ENCODE results near the gene IMMP2L. TPM values are rescaled to one million over a fixed set of nuclear protein-coding genes. Genes with fewer than 3 reads are reported as not detected.

IMMP2L gene
- total and polyA plus RNA-seq, 4 experiments from 2014 or later = 23.5 to 32.2 (median 29.5) TPM

DNA sequence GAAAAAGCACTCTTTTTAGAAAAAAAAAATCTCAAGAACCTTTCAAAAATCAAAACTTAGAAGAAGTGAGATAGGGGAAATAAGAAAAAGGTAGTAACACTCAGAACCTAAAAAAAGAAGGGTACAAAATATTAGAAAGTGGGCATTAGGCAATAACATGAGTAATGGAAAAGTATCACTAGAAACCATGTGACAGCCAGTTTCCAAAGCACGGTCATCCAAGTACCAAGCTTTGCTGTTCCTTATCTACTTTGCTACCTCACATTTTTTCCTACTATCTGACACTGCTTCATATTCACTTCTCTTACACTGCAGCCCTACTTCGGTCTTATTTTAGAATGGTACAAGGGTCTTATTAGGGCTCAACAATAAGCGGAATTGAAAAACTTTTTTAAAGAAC lies 30.3 kb downstream of the IMMP2L start:
- POLR2A ChIA-PET (ENCODE audit: partially characterized antibody) = interaction anchor here (0.9 kb wide), 1 partner anchor 30 kb away, joined by 4 read pairs; the partner anchor contains the start of gene IMMP2L
- intact Hi-C loops (cut with micrococcal nuclease) = no loop called here
- Histone ChIP-seq H3K4me3 (ENCODE audit: low read length in 2 of 2) (no peak overlapping the region), H3K36me3 (ENCODE audit: insufficient read depth, low read length) (no peaks in the 10 kb centered on the region), H3K4me1 (ENCODE audit: insufficient read depth, low read length) (peaks cover 10% of the 10 kb centered on the region), H3K9me3 (ENCODE audit: control insufficient read depth in 1 of 2, low read length in 2 of 2) (no peaks in the 10 kb centered on the region), H3K27me3 (ENCODE audit: insufficient read depth, low read length) (no peaks in the 10 kb centered on the region), H3K27ac (ENCODE audit: low read depth, low read length) (no peak overlapping the region)
- Mint-ChIP-seq H3K9me3 (no peaks in the 10 kb centered on the region), H3K4me3 (no peak overlapping the region), H3K27me3 (no peaks in the 10 kb centered on the region), H3K4me1 (peaks cover 6 to 15% (median 8%) of the 10 kb centered on the region in 4 donors), H3K36me3 (peaks cover 3 to 17% of the 10 kb centered on the region in 2 donors), H3K27ac (no peak overlapping the region)
- DNase-seq = no peak
- CTCF ChIA-PET (ENCODE audit: partially characterized antibody) = no interaction called here

DNA sequence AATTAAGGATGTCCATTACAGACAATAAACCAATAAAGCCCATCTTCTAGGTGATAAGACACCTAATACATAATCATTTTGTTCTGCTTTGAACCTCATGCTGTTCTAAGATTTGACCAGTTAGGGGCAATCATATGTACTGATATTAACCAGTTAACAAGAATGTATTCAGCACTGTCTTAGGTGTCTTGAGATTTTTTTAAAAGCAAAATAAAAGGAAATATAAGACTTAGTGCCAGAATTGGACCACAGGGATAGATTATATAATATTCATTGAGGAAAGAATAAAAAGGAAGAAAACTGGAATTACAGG lies 32.0 kb downstream of the IMMP2L start:
- peaks cover 7 to 19% (median 12%) of the 10 kb centered on the region in 4 donors for H3K4me1 Mint-ChIP-seq
- no peaks in the 10 kb centered on the region for H3K9me3 ChIP-seq (ENCODE audit: control insufficient read depth in 1 of 2, low read length in 2 of 2)
- ChIA-PET POLR2A (ENCODE audit: partially characterized antibody) (no interaction called here), CTCF (ENCODE audit: partially characterized antibody) (no interaction called here)
- no peaks in the 10 kb centered on the region for H3K36me3 ChIP-seq (ENCODE audit: insufficient read depth, low read length)
- no peak overlapping the region for H3K4me3 Mint-ChIP-seq
- DNase-seq = no peak
- H3K9me3 Mint-ChIP-seq = no peaks in the 10 kb centered on the region
- H3K27ac Mint-ChIP-seq = peak overlapping the region in 1 of 7 donors; percentile 6
- peaks cover 10% of the 10 kb centered on the region for H3K4me1 ChIP-seq (ENCODE audit: insufficient read depth, low read length)
- H3K27me3 Mint-ChIP-seq = no peaks in the 10 kb centered on the region
- no peak overlapping the region for H3K27ac ChIP-seq (ENCODE audit: low read depth, low read length)
- H3K36me3 Mint-ChIP-seq = peaks cover 1 to 22% of the 10 kb centered on the region in 2 donors
- H3K4me3 ChIP-seq (ENCODE audit: low read length in 2 of 2) = no peak overlapping the region
- intact Hi-C loops (cut with micrococcal nuclease) = no loop called here
- no peaks in the 10 kb centered on the region for H3K27me3 ChIP-seq (ENCODE audit: insufficient read depth, low read length)

DNA sequence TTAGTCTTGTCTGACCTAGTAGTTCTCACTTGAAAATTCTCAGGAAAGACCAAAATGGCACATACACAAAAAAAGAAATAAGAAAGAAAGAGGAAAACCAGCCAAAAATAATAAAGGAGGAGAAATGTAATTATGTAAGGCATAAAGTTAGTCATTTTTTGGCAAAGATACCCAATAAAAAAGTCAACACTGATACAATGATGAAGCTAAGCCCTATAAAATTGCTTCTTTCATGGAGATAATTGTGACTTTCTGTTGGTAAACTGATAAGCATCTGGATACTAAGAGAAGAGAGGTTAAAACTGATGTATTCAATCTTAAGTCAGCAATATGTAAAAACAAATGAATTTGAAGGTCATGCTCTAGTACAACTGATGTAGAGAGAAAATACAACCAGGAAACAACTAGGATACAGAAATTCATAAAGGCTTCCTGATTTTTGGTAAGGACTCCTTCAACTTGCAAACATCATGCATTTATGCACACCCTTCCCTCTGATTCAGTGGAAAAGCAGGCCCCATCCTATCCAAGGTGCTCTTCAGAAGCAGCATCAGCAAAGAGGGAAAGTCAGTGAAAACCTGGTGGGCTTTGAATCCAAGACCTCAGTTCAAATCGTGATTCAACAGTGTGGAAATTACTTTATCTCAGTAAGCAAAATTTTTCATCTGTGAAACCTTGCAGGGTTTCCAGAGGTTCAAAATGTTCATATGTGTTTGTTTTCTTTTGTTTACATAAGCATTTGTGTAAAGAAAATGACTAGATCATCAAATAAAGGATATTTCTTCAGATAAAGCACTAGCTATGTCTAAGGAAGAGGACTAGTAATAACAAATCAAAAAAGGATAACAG lies 32.6 kb downstream of the IMMP2L start:
- Histone ChIP-seq H3K9me3 (ENCODE audit: control insufficient read depth in 1 of 2, low read length in 2 of 2) (no peaks in the 10 kb centered on the region), H3K4me3 (ENCODE audit: low read length in 2 of 2) (no peak overlapping the region), H3K27me3 (ENCODE audit: insufficient read depth, low read length) (no peaks in the 10 kb centered on the region), H3K4me1 (ENCODE audit: insufficient read depth, low read length) (peaks cover 10% of the 10 kb centered on the region), H3K27ac (ENCODE audit: low read depth, low read length) (no peak overlapping the region), H3K36me3 (ENCODE audit: insufficient read depth, low read length) (no peaks in the 10 kb centered on the region)
- Mint-ChIP-seq H3K4me3 (no peak overlapping the region), H3K27ac (peak overlapping the region in 1 of 7 donors; percentile 11), H3K9me3 (peaks cover 0 to 1% (median 0%) of the 10 kb centered on the region in 8 donors), H3K36me3 (peaks cover 1 to 27% of the 10 kb centered on the region in 2 donors), H3K27me3 (no peaks in the 10 kb centered on the region), H3K4me1 (peaks cover 5 to 24% (median 13%) of the 10 kb centered on the region in 4 donors)
- POLR2A ChIA-PET (ENCODE audit: partially characterized antibody) = interaction anchor here (0.6 kb wide), 1 partner anchor 1230 kb away, joined by 3 read pairs; no protein-coding TSS in a partner anchor
- intact Hi-C loops (cut with micrococcal nuclease) = no loop called here
- DNase-seq = no peak
- CTCF ChIA-PET (ENCODE audit: partially characterized antibody) = no interaction called here

DNA sequence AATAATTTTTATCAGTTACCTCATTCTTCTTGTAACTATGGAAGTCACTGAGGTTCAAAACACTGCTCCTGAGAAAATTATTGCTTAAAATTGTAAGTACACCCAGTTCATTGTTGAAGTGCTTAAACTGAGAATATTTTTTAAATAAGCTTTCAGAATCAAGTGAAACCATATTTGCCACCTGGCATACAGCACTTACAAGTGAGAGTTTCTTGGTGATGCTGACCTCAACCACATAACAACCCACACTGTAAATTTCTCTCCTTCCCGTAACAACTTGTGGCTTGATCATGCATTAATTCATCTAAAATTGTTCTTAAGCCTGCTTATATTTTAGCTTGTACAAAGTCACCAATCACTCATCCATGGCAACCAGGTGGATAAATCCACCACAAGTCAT lies 34.0 kb downstream of the IMMP2L start:
- H3K27me3 ChIP-seq (ENCODE audit: insufficient read depth, low read length) = no peaks in the 10 kb centered on the region
- no peaks in the 10 kb centered on the region for H3K9me3 ChIP-seq (ENCODE audit: control insufficient read depth in 1 of 2, low read length in 2 of 2)
- H3K27ac Mint-ChIP-seq = peak overlapping the region in 1 of 7 donors; percentile 9
- H3K4me1 ChIP-seq (ENCODE audit: insufficient read depth, low read length) = peaks cover 10% of the 10 kb centered on the region
- intact Hi-C loops (cut with micrococcal nuclease) = no loop called here
- no peak overlapping the region for H3K27ac ChIP-seq (ENCODE audit: low read depth, low read length)
- peaks cover 0 to 2% (median 0%) of the 10 kb centered on the region in 8 donors for H3K9me3 Mint-ChIP-seq
- H3K4me1 Mint-ChIP-seq = peaks cover 5 to 24% (median 13%) of the 10 kb centered on the region in 4 donors
- ChIA-PET CTCF (ENCODE audit: partially characterized antibody) (no interaction called here), POLR2A (ENCODE audit: partially characterized antibody) (no interaction called here)
- no peak overlapping the region for H3K4me3 Mint-ChIP-seq
- no peak for DNase-seq
- no peaks in the 10 kb centered on the region for H3K27me3 Mint-ChIP-seq
- H3K36me3 Mint-ChIP-seq = peaks cover 1 to 33% of the 10 kb centered on the region in 2 donors
- no peaks in the 10 kb centered on the region for H3K36me3 ChIP-seq (ENCODE audit: insufficient read depth, low read length)
- no peak overlapping the region for H3K4me3 ChIP-seq (ENCODE audit: low read length in 2 of 2)

DNA sequence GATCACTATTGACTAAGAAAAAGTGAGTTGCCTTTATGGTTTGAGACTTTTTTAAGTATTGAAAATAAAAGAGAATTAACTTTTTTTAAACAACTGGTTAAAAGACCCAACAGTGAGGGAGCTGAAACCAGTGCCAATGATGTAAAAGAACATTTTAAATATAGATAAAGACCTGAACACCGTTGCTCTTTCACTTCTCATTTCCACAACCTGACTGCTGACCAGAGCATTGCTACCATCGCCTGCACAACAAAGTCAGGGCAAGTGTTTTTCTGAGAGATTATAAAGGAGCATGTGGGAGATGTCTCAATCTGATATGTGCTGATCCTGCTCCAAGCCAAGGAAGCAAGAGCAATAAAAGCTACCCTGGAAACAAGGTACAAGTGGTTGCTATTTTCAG lies 34.7 kb downstream of the IMMP2L start:
- DNase-seq = no peak
- Mint-ChIP-seq H3K9me3 (peaks cover 0 to 2% (median 0%) of the 10 kb centered on the region in 8 donors), H3K27me3 (no peaks in the 10 kb centered on the region), H3K4me3 (no peak overlapping the region), H3K4me1 (peaks cover 5 to 24% (median 13%) of the 10 kb centered on the region in 4 donors), H3K27ac (no peak overlapping the region), H3K36me3 (peaks cover 1 to 36% of the 10 kb centered on the region in 2 donors)
- H3K27ac ChIP-seq (ENCODE audit: low read depth, low read length) = no peak overlapping the region
- intact Hi-C loops (cut with micrococcal nuclease) = no loop called here
- no peaks in the 10 kb centered on the region for H3K9me3 ChIP-seq (ENCODE audit: control insufficient read depth in 1 of 2, low read length in 2 of 2)
- ChIA-PET CTCF (ENCODE audit: partially characterized antibody) (no interaction called here), POLR2A (ENCODE audit: partially characterized antibody) (no interaction called here)
- H3K36me3 ChIP-seq (ENCODE audit: insufficient read depth, low read length) = no peaks in the 10 kb centered on the region
- H3K4me1 ChIP-seq (ENCODE audit: insufficient read depth, low read length) = peaks cover 10% of the 10 kb centered on the region
- H3K27me3 ChIP-seq (ENCODE audit: insufficient read depth, low read length) = no peaks in the 10 kb centered on the region
- H3K4me3 ChIP-seq (ENCODE audit: low read length in 2 of 2) = no peak overlapping the region

DNA sequence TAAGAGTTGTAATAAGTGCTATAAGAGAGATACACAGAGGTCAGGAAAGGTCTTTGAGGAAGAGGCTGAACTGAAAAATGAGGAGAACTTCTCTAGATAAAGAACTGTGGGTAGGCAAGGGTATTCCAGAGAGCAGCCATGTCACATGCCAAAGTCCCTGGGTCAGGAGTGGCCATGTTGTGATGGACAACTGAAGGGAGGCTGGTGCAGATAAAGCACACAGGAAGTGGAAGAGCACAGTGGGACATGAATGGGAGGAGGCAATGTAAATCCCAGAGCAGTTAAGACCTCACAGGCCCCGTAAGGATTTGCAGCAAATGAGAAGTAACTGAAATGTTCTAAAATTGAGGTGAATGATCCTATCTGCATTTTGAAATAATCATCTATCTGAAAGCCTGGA lies 37.2 kb downstream of the IMMP2L start:
- Mint-ChIP-seq H3K4me1 (peaks cover 5 to 24% (median 13%) of the 10 kb centered on the region in 4 donors), H3K9me3 (peaks cover 0 to 8% (median 4%) of the 10 kb centered on the region in 8 donors), H3K27ac (peak overlapping the region in 1 of 7 donors; percentile 5), H3K27me3 (no peaks in the 10 kb centered on the region), H3K36me3 (peaks cover 19 to 49% of the 10 kb centered on the region in 2 donors), H3K4me3 (no peak overlapping the region)
- Histone ChIP-seq H3K4me1 (ENCODE audit: insufficient read depth, low read length) (peaks cover 4% of the 10 kb centered on the region), H3K4me3 (ENCODE audit: low read length in 2 of 2) (no peak overlapping the region), H3K36me3 (ENCODE audit: insufficient read depth, low read length) (no peaks in the 10 kb centered on the region), H3K9me3 (ENCODE audit: control insufficient read depth in 1 of 2, low read length in 2 of 2) (no peaks in the 10 kb centered on the region), H3K27me3 (ENCODE audit: insufficient read depth, low read length) (no peaks in the 10 kb centered on the region), H3K27ac (ENCODE audit: low read depth, low read length) (no peak overlapping the region)
- DNase-seq = no peak
- CTCF ChIA-PET (ENCODE audit: partially characterized antibody) = no interaction called here
- POLR2A ChIA-PET (ENCODE audit: partially characterized antibody) = no interaction called here
- intact Hi-C loops (cut with micrococcal nuclease) = no loop called here

DNA sequence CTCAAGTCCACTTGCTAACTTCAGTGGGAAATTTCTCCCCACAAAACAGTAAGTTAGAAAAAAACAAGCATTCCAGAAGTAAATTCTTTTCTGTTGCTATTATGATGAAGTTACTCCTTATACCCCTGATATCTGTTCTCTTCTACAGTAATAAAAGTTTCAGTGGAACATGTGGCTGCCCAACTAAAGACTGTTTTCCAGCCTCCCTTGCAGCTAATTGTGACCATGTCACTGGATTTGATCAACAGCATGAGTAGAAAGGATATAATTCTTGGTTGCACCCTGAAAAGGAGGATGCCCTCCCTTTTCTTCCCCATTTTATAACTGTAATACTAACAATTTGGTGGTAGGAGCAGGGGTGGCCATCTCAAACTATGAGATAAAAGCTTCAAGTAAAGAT lies 40.6 kb downstream of the IMMP2L start:
- Histone ChIP-seq H3K27me3 (ENCODE audit: insufficient read depth, low read length) (no peaks in the 10 kb centered on the region), H3K9me3 (ENCODE audit: control insufficient read depth in 1 of 2, low read length in 2 of 2) (no peaks in the 10 kb centered on the region), H3K27ac (ENCODE audit: low read depth, low read length) (no peak overlapping the region), H3K36me3 (ENCODE audit: insufficient read depth, low read length) (no peaks in the 10 kb centered on the region), H3K4me3 (ENCODE audit: low read length in 2 of 2) (no peak overlapping the region), H3K4me1 (ENCODE audit: insufficient read depth, low read length) (no peaks in the 10 kb centered on the region)
- intact Hi-C loops (cut with micrococcal nuclease) = no loop called here
- POLR2A ChIA-PET (ENCODE audit: partially characterized antibody) = no interaction called here
- Mint-ChIP-seq H3K4me1 (peaks cover under 1 to 6% (median 4%) of the 10 kb centered on the region in 4 donors), H3K9me3 (peaks cover 0 to 8% (median 5%) of the 10 kb centered on the region in 8 donors), H3K4me3 (no peak overlapping the region), H3K36me3 (peaks cover 30 to 62% of the 10 kb centered on the region in 2 donors), H3K27me3 (no peaks in the 10 kb centered on the region), H3K27ac (no peak overlapping the region)
- CTCF ChIA-PET (ENCODE audit: partially characterized antibody) = no interaction called here
- DNase-seq = no peak
